HEK293 (cell line): ENCODE measurements around the gene MARK3.

ENCODE experiments used
- CTCF ChIA-PET: fragments of 350-600 bp; formaldehyde crosslinking; extraction: SDS; loops from one replicate; lab custom pipeline; 2021; ENCODE audit warnings: antibody characterized with exemption; lab: Yijun Ruan, JAX
- POLR2A ChIA-PET: fragments of 300-600 bp; formaldehyde crosslinking; extraction: SDS; loops from one replicate; lab custom pipeline; 2020; ENCODE audit warnings: antibody characterized with exemption, inconsistent platforms; lab: Yijun Ruan, JAX
- H3K27ac ChIP-seq: fragments of 200-500 bp; sonication (Bioruptor generic); 2 replicates; pipeline ENCODE4 v1.5.1; 2014; ENCODE audit warnings: low read depth, low read length, control low read depth, inconsistent platforms; ENCODE audit errors: extremely low read depth
- H3K36me3 ChIP-seq, 2 experiments: fragments of 200-500 bp in 1 of 2; sonication (Bioruptor generic) in 1 of 2; 1 replicate in 1 of 2; 2 replicates in 1 of 2; pipeline ENCODE4 v1.5.1; 2014 to 2017; ENCODE audit warnings: inconsistent platforms in 2 of 2, low read length in 2 of 2; ENCODE audit not compliant: control insufficient read depth in 2 of 2, insufficient read depth in 1 of 2
- H3K4me1 ChIP-seq: fragments of 200-500 bp; sonication (Bioruptor generic); 2 replicates; pipeline ENCODE4 v1.5.1; 2014; ENCODE audit warnings: mild to moderate bottlenecking, low read length, inconsistent platforms; ENCODE audit not compliant: control insufficient read depth, insufficient read depth
- H3K4me3 ChIP-seq: 2 replicates; pipeline ENCODE4 v1.5.1; 2011; ENCODE audit warnings: low read depth, mild to moderate bottlenecking, control low read depth, low read length, moderate library complexity
- H3K9me3 ChIP-seq: fragments of 200-500 bp; sonication (Bioruptor generic); 2 replicates; pipeline ENCODE4 v1.5.1; 2014; ENCODE audit warnings: low read depth, low read length, inconsistent platforms; ENCODE audit not compliant: control insufficient read depth, insufficient read depth
- FEZF1 ChIP-seq: fragments of 450-650 bp; formaldehyde crosslinking; IDR thresholded peaks from 2 replicates; pipeline ENCODE4 v1.5.1; 2016; ENCODE audit warnings: missing biosample characterization, missing genetic modification characterization
- MYNN ChIP-seq: fragments of 450-650 bp; formaldehyde crosslinking; IDR thresholded peaks from 2 replicates; pipeline ENCODE4 v1.5.1; 2016; ENCODE audit warnings: missing biosample characterization, missing genetic modification characterization, borderline replicate concordance
- TCF7L2 ChIP-seq: IDR thresholded peaks from 2 replicates; pipeline ENCODE4 v1.6.1; 2011; ENCODE audit warnings: low read depth, mild to moderate bottlenecking, inconsistent platforms, low read length, moderate library complexity, borderline replicate concordance
- WT1 ChIP-seq: fragments of 450-650 bp; formaldehyde crosslinking; IDR thresholded peaks from 2 replicates; pipeline ENCODE4 v1.5.1; 2016; ENCODE audit warnings: missing biosample characterization, missing genetic modification characterization
- ZBTB6 ChIP-seq: fragments of 450-650 bp; formaldehyde crosslinking; IDR thresholded peaks from 2 replicates; pipeline ENCODE4 v1.5.1; 2017; ENCODE audit warnings: missing biosample characterization, missing genetic modification characterization
- ZFHX2 ChIP-seq: fragments of 450-650 bp; formaldehyde crosslinking; conservative IDR thresholded peaks from 2 replicates; pipeline ENCODE4 v1.5.1; 2016; ENCODE audit warnings: missing biosample characterization, missing genetic modification characterization
- ZNF112 ChIP-seq: fragments of 450-650 bp; formaldehyde crosslinking; IDR thresholded peaks from 2 replicates; pipeline ENCODE4 v1.5.0; 2017; ENCODE audit warnings: missing biosample characterization, missing genetic modification characterization
- ZNF155 ChIP-seq: fragments of 450-650 bp; formaldehyde crosslinking; IDR thresholded peaks from 2 replicates; pipeline ENCODE4 v1.5.1; 2016; ENCODE audit warnings: missing biosample characterization, missing genetic modification characterization
- ZNF239 ChIP-seq: fragments of 450-650 bp; formaldehyde crosslinking; IDR thresholded peaks from 2 replicates; pipeline ENCODE4 v1.5.1; 2016; ENCODE audit warnings: missing biosample characterization, missing genetic modification characterization
- ZNF391 ChIP-seq: fragments of 450-650 bp; formaldehyde crosslinking; IDR thresholded peaks from 2 replicates; pipeline ENCODE4 v1.5.1; 2016; ENCODE audit warnings: low read depth, missing biosample characterization, missing genetic modification characterization, borderline replicate concordance
- ZNF398 ChIP-seq: fragments of 450-650 bp; formaldehyde crosslinking; IDR thresholded peaks from 2 replicates; pipeline ENCODE4 v1.5.1; 2017; ENCODE audit warnings: missing biosample characterization, missing genetic modification characterization
- ZNF571 ChIP-seq: fragments of 450-650 bp; formaldehyde crosslinking; IDR thresholded peaks from 2 replicates; pipeline ENCODE4 v1.5.0; 2017; ENCODE audit warnings: missing biosample characterization, missing genetic modification characterization
- ZNF580 ChIP-seq: fragments of 450-650 bp; formaldehyde crosslinking; IDR thresholded peaks from 2 replicates; pipeline ENCODE4 v1.5.1; 2016; ENCODE audit warnings: missing biosample characterization, missing genetic modification characterization
- ZNF596 ChIP-seq: fragments of 450-650 bp; IDR thresholded peaks from 2 replicates; pipeline ENCODE4 v1.5.0; 2018; ENCODE audit warnings: missing biosample characterization, mild to moderate bottlenecking, missing genetic modification characterization, moderate library complexity
- ZNF670 ChIP-seq: fragments of 450-650 bp; formaldehyde crosslinking; IDR thresholded peaks from 2 replicates; pipeline ENCODE4 v1.5.1; 2016; ENCODE audit warnings: missing biosample characterization, missing genetic modification characterization, low read depth
- ZNF830 ChIP-seq: fragments of 450-650 bp; IDR thresholded peaks from 2 replicates; pipeline ENCODE4 v1.5.0; 2018; ENCODE audit warnings: missing biosample characterization, missing genetic modification characterization, low read depth, mild to moderate bottlenecking, moderate library complexity
- ZNF843 ChIP-seq: fragments of 450-650 bp; formaldehyde crosslinking; IDR thresholded peaks from 2 replicates; pipeline ENCODE4 v1.5.1; 2016; ENCODE audit warnings: missing biosample characterization, missing genetic modification characterization
- ZSCAN16 ChIP-seq: fragments of 450-650 bp; formaldehyde crosslinking; IDR thresholded peaks from 2 replicates; pipeline ENCODE4 v1.5.1; 2016; ENCODE audit warnings: missing biosample characterization, missing genetic modification characterization

MARK3 gene

GRCh38 chr14:103434868-103435442, 49.7 kb downstream of the MARK3 start:
- Histone ChIP-seq H3K36me3 (peaks cover 4 to 21% of the 10 kb centered on the region in 2 experiments; a peak in 2 of 3 replicates), H3K9me3 (no peaks in the 10 kb centered on the region), H3K4me3 (no peak overlapping the region), H3K4me1 (no peaks in the 10 kb centered on the region), H3K27ac (no peak overlapping the region)
- TF ChIP-seq ZNF830 (tag by site-specific recombination) = no peak
- POLR2A ChIA-PET = no interaction called here
- CTCF ChIA-PET = no interaction called here

GRCh38 chr14:103436533-103436932, 51.3 kb downstream of the MARK3 start:
- Histone ChIP-seq H3K36me3 (peaks cover 4 to 19% of the 10 kb centered on the region in 2 experiments; a peak in 2 of 3 replicates), H3K9me3 (no peaks in the 10 kb centered on the region), H3K27ac (no peak overlapping the region), H3K4me1 (no peaks in the 10 kb centered on the region), H3K4me3 (no peak overlapping the region)
- ChIA-PET CTCF (no interaction called here), POLR2A (no interaction called here)
- TF ChIP-seq WT1 (tag by site-specific recombination) (no peak), ZNF843 (tag by site-specific recombination) (no peak), ZNF670 (tag by site-specific recombination) (no peak), ZNF391 (no peak), ZSCAN16 (no peak), FEZF1 (tag by site-specific recombination) (no peak), ZNF239 (tag by site-specific recombination) (no peak), TCF7L2 (no peak)

- ChIA-PET POLR2A (interaction anchor here (0.7 kb wide), 1 partner anchor 37 kb away, joined by 3 read pairs; no protein-coding TSS in a partner anchor), CTCF (interaction anchor here (0.6 kb wide), 1 partner anchor 367 kb away, joined by 3 read pairs; no protein-coding TSS in a partner anchor)
- Histone ChIP-seq H3K27ac (no peak overlapping the region), H3K4me3 (no peak overlapping the region), H3K36me3 (peaks cover 4 to 11% of the 10 kb centered on the region in 2 experiments; a peak in 2 of 3 replicates), H3K9me3 (no peaks in the 10 kb centered on the region)
- no peak for TF ChIP-seq ZFHX2 (tag by site-specific recombination)
- no peak for TF ChIP-seq ZNF112 (tag by site-specific recombination)
- TF ChIP-seq ZNF398 (tag by site-specific recombination) = no peak
- TF ChIP-seq ZNF580 (tag by site-specific recombination) = no peak
- TF ChIP-seq ZNF155 (tag by site-specific recombination) = no peak
- no peak for TF ChIP-seq ZNF571 (tag by site-specific recombination)
- TF ChIP-seq MYNN (tag by site-specific recombination) = no peak
- TF ChIP-seq ZNF596 (tag by site-specific recombination) = no peak
- no peak for TF ChIP-seq ZBTB6 (tag by site-specific recombination)
- TF ChIP-seq, all 188 proteins: peak for 0
- peaks cover 22% of the 10 kb centered on the region for H3K4me1 ChIP-seq
These were observed 57.1 kb downstream of the MARK3 start for GRCh38 chr14:103442288-103442687.
